Astrocyte of the hippocampus (primary cell): ENCODE results near the gene POLQ.
"Not testable (repeated sequence)": the region's sequence is repeated elsewhere in the genome, so short reads cannot be mapped to it uniquely, and the experiment has no call there.

ENCODE experiments used
- DNase-seq: peaks from one replicate; pipeline ENCODE4 v3.0.0; 2011; ENCODE audit warnings: low read depth, low spot score

Gene POLQ

GRCh38 chr3:121430664-121431215 is 115.0 kb downstream of the POLQ start:
- DNase-seq = no peak

- no peak for DNase-seq
Measured at GRCh38 chr3:121424549-121424948, 121.2 kb downstream of the POLQ start.

GRCh38 chr3:121418182-121418581 is 127.6 kb downstream of the POLQ start:
- no peak for DNase-seq

GRCh38 chr3:121414924-121415323 is 130.9 kb downstream of the POLQ start:
- DNase-seq = no peak

- no peak for DNase-seq
Measured at GRCh38 chr3:121411523-121411922, 134.3 kb downstream of the POLQ start.

- DNase-seq = no peak
Measured at GRCh38 chr3:121405631-121406030, 140.2 kb downstream of the POLQ start.

GRCh38 chr3:121399820-121400219 is 146.0 kb downstream of the POLQ start:
- DNase-seq = no peak

- not testable (repeated sequence) for DNase-seq
Measured at GRCh38 chr3:121398051-121398450, 147.7 kb downstream of the POLQ start.

- DNase-seq = not testable (repeated sequence)
Measured at GRCh38 chr3:121395967-121396366, 149.8 kb downstream of the POLQ start.

- DNase-seq = not testable (repeated sequence)
Measured at GRCh38 chr3:121388308-121388707, 157.5 kb downstream of the POLQ start.
